ENCODE data around the gene SH3TC2. TPM values are rescaled to one million over a fixed set of nuclear protein-coding genes. Genes with fewer than 3 reads are reported as not detected.

SH3TC2 gene
- total and polyA plus RNA-seq, 10 of the 15 experiments (the other 5 are each of a cell fraction or from before 2014, with no cell fraction given), result not detected

DNA sequence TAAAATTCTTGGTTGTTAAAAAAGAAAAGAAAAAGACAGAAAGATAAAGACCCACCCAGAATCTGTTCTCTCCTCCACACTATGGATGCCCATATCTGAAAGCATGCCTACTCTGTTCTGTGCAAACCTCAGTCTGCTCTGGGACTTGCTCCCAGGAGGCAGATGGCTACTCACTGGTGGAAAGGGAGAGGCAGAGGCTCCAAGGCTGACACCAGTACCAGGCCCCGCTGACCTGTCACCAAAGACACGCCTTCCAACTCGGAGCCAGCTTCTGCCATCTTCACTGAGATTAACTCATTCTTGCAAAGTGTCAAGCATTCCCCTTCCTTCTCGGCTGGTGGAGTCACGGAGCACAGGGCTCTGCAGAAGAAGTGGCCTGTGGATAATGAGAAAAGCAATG is 21.6 kb downstream of the SH3TC2 start:
- BruUV-seq (replicated peaks), result no TSS peak
- ATAC-seq (no peak), DNase-seq (ENCODE audit: low read depth, low spot score) (no peak), FAIRE-seq (no peak)
- intact Hi-C loops (cut with micrococcal nuclease; ENCODE audit: unreplicated experiment), result no loop called here
- in situ Hi-C loops (cut with MboI), result loop anchor here (25.0 kb wide), 1 partner anchor 854 kb away; no protein-coding TSS in a partner anchor
- no peak for TF ChIP-seq ZNF274 (IDR thresholded peaks at IDR 0.05; ENCODE audit: insufficient read depth, insufficient read length)
- no peak for TF ChIP-seq PML (IDR thresholded peaks at IDR 0.05; ENCODE audit: low read length)
- no peak for TF ChIP-seq PAX8 (IDR thresholded peaks at IDR 0.05)
- Histone ChIP-seq H3K27ac (ENCODE audit: control insufficient read depth, insufficient read depth) (no peak overlapping the region), H3K4me1 (ENCODE audit: control insufficient read depth, insufficient read depth, low read length) (no peaks in the 10 kb centered on the region), H3K79me2 (ENCODE audit: control insufficient read depth, insufficient read depth, low read length) (no peaks in the 10 kb centered on the region), H3K27me3 (replicated peaks in 1 of 2; ENCODE audit: control insufficient read depth in 2 of 2, insufficient read depth in 2 of 2, low read length in 1 of 2) (no peaks in the 10 kb centered on the region), H3K9ac (ENCODE audit: control insufficient read depth, insufficient read depth, low read length) (no peak overlapping the region), H3K4me2 (ENCODE audit: control insufficient read depth, insufficient read depth) (no peak overlapping the region), H4K20me1 (ENCODE audit: control insufficient read depth, insufficient read depth) (no peaks in the 10 kb centered on the region), H3K4me3 (no peak overlapping the region), H3K9me3 (replicated peaks; ENCODE audit: control insufficient read depth, insufficient read depth, low read length) (no peaks in the 10 kb centered on the region), H2AFZ (ENCODE audit: control insufficient read depth, low read depth, low read length) (no peak overlapping the region), H3K36me3 (ENCODE audit: control insufficient read depth in 2 of 2, insufficient read depth in 2 of 2, low read length in 1 of 2) (no peaks in the 10 kb centered on the region)
- ChIA-PET POLR2A (no interaction called here), SMC1A (ENCODE audit: uncharacterized antibody, unreplicated experiment) (no interaction called here), RAD21 (ENCODE audit: unreplicated experiment) (no interaction called here), CTCF (no interaction called here)
- 40% methylated on average over 5 of the region's 5 CpGs for WGBS (ENCODE audit: insufficient coverage, insufficient replicate concordance, low lambda C conversion rate, missing lambda C conversion rate)

DNA sequence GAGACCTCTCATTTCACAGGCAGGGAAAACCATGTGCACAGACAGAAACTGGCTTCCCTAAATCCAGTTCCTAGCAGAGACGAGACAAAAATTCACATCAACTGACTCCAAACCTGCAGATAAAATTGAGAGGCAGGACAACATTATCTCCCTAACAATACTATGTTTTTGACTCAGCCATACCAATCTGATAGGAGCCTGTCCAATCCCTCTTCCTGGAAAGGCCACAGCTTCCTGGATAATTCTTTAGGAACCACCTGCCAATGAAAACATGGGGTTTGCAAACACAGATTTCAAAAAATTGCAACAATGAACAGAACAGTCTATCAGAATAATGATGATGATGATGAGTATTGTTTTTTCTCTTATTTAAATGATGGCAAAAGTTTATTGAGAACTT is 22.4 kb downstream of the SH3TC2 start:
- intact Hi-C loops (cut with micrococcal nuclease; ENCODE audit: unreplicated experiment) (no loop called here), in situ Hi-C loops (cut with MboI) (loop anchor here (25.0 kb wide), 1 partner anchor 853 kb away; no protein-coding TSS in a partner anchor)
- no peak for FAIRE-seq
- WGBS (ENCODE audit: insufficient coverage, insufficient replicate concordance, low lambda C conversion rate, missing lambda C conversion rate), result 21% methylated on average over 1 of the region's 1 CpG
- H3K79me2 ChIP-seq (ENCODE audit: control insufficient read depth, insufficient read depth, low read length), result no peaks in the 10 kb centered on the region
- no peaks in the 10 kb centered on the region for H3K36me3 ChIP-seq (ENCODE audit: control insufficient read depth in 2 of 2, insufficient read depth in 2 of 2, low read length in 1 of 2)
- no TSS peak for BruUV-seq (replicated peaks)
- H3K4me3 ChIP-seq, result no peak overlapping the region
- no peak for TF ChIP-seq DPF2 (IDR thresholded peaks at IDR 0.05)
- TF ChIP-seq POU2F2 (IDR thresholded peaks at IDR 0.05; ENCODE audit: borderline replicate concordance, low read depth, low read length), result no peak
- TF ChIP-seq, protein P1, sequence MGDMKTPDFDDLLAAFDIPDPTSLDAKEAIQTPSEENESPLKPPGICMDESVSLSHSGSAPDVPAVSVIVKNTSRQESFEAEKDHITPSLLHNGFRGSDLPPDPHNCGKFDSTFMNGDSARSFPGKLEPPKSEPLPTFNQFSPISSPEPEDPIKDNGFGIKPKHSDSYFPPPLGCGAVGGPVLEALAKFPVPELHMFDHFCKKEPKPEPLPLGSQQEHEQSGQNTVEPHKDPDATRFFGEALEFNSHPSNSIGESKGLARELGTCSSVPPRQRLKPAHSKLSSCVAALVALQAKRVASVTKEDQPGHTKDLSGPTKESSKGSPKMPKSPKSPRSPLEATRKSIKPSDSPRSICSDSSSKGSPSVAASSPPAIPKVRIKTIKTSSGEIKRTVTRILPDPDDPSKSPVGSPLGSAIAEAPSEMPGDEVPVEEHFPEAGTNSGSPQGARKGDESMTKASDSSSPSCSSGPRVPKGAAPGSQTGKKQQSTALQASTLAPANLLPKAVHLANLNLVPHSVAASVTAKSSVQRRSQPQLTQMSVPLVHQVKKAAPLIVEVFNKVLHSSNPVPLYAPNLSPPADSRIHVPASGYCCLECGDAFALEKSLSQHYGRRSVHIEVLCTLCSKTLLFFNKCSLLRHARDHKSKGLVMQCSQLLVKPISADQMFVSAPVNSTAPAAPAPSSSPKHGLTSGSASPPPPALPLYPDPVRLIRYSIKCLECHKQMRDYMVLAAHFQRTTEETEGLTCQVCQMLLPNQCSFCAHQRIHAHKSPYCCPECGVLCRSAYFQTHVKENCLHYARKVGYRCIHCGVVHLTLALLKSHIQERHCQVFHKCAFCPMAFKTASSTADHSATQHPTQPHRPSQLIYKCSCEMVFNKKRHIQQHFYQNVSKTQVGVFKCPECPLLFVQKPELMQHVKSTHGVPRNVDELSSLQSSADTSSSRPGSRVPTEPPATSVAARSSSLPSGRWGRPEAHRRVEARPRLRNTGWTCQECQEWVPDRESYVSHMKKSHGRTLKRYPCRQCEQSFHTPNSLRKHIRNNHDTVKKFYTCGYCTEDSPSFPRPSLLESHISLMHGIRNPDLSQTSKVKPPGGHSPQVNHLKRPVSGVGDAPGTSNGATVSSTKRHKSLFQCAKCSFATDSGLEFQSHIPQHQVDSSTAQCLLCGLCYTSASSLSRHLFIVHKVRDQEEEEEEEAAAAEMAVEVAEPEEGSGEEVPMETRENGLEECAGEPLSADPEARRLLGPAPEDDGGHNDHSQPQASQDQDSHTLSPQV (IDR thresholded peaks at IDR 0.05), result no peak
- TF ChIP-seq IRF4 (IDR thresholded peaks at IDR 0.05; ENCODE audit: low read depth, low read length), result no peak
- TF ChIP-seq EZH2 (IDR thresholded peaks at IDR 0.05; ENCODE audit: borderline replicate concordance, control insufficient read depth, low read depth, low read length), result no peak
- no peak for TF ChIP-seq PAX5 (IDR thresholded peaks at IDR 0.05; ENCODE audit: borderline replicate concordance, low read depth, low read length)
- TF ChIP-seq, protein P2, sequence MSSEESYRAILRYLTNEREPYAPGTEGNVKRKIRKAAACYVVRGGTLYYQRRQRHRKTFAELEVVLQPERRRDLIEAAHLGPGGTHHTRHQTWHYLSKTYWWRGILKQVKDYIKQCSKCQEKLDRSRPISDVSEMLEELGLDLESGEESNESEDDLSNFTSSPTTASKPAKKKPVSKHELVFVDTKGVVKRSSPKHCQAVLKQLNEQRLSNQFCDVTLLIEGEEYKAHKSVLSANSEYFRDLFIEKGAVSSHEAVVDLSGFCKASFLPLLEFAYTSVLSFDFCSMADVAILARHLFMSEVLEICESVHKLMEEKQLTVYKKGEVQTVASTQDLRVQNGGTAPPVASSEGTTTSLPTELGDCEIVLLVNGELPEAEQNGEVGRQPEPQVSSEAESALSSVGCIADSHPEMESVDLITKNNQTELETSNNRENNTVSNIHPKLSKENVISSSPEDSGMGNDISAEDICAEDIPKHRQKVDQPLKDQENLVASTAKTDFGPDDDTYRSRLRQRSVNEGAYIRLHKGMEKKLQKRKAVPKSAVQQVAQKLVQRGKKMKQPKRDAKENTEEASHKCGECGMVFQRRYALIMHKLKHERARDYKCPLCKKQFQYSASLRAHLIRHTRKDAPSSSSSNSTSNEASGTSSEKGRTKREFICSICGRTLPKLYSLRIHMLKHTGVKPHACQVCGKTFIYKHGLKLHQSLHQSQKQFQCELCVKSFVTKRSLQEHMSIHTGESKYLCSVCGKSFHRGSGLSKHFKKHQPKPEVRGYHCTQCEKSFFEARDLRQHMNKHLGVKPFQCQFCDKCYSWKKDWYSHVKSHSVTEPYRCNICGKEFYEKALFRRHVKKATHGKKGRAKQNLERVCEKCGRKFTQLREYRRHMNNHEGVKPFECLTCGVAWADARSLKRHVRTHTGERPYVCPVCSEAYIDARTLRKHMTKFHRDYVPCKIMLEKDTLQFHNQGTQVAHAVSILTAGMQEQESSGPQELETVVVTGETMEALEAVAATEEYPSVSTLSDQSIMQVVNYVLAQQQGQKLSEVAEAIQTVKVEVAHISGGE (CRISPR knock-in tag; IDR thresholded peaks at IDR 0.05), result no peak
- TF ChIP-seq CBFB (IDR thresholded peaks at IDR 0.05; ENCODE audit: low read depth), result no peak
- SMC1A ChIA-PET (ENCODE audit: uncharacterized antibody, unreplicated experiment), result no interaction called here
- H3K27ac ChIP-seq (ENCODE audit: control insufficient read depth, insufficient read depth), result no peak overlapping the region
- no peak overlapping the region for H3K4me2 ChIP-seq (ENCODE audit: control insufficient read depth, insufficient read depth)
- ATAC-seq, result no peak
- CTCF ChIA-PET, result no interaction called here
- no peak overlapping the region for H3K9ac ChIP-seq (ENCODE audit: control insufficient read depth, insufficient read depth, low read length)
- no peak for DNase-seq (ENCODE audit: low read depth, low spot score)
- H3K4me1 ChIP-seq (ENCODE audit: control insufficient read depth, insufficient read depth, low read length), result no peaks in the 10 kb centered on the region
- POLR2A ChIA-PET, result no interaction called here
- H3K27me3 ChIP-seq (replicated peaks in 1 of 2; ENCODE audit: control insufficient read depth in 2 of 2, insufficient read depth in 2 of 2, low read length in 1 of 2), result no peaks in the 10 kb centered on the region
- no peak overlapping the region for H2AFZ ChIP-seq (ENCODE audit: control insufficient read depth, low read depth, low read length)
- RAD21 ChIA-PET (ENCODE audit: unreplicated experiment), result no interaction called here
- H3K9me3 ChIP-seq (replicated peaks; ENCODE audit: control insufficient read depth, insufficient read depth, low read length), result no peaks in the 10 kb centered on the region
- no peaks in the 10 kb centered on the region for H4K20me1 ChIP-seq (ENCODE audit: control insufficient read depth, insufficient read depth)

All from GM12878 (cell line).